Mucosa of rectum (tissue), 2 donors: Measurements from ENCODE around the gene IPCEF1.
"Not testable (repeated sequence)": the region's sequence is repeated elsewhere in the genome, so short reads cannot be mapped to it uniquely, and the experiment has no call there.

Source experiments
- H3K27ac ChIP-seq, 2 donors: one replicate each; pipeline ENCODE4 v1.7.0; 2013; ENCODE audit warnings: inconsistent platforms in 2 of 2, low read depth in 2 of 2, low read length in 2 of 2
- H3K27me3 ChIP-seq, 2 donors: one replicate each; pipeline ENCODE4 v1.7.0; 2013; ENCODE audit warnings: low read length in 2 of 2; ENCODE audit not compliant: control insufficient read depth in 2 of 2, insufficient read depth in 2 of 2
- H3K36me3 ChIP-seq, 2 donors: one replicate each; pipeline ENCODE4 v1.7.0; 2013; ENCODE audit warnings: low read length in 2 of 2; ENCODE audit not compliant: control insufficient read depth in 2 of 2, insufficient read depth in 2 of 2
- H3K4me1 ChIP-seq, 2 donors: one replicate each; pipeline ENCODE4 v1.7.0; 2013; ENCODE audit warnings: low read length in 2 of 2, mild to moderate bottlenecking in 1 of 2; ENCODE audit not compliant: control insufficient read depth in 2 of 2, insufficient read depth in 2 of 2
- H3K4me3 ChIP-seq, 2 donors: one replicate each; pipeline ENCODE4 v1.7.0; 2013; ENCODE audit warnings: low read length in 2 of 2
- H3K9ac ChIP-seq, 2 donors: one replicate each; pipeline ENCODE4 v1.7.0; 2013; ENCODE audit warnings: low read length in 2 of 2, low read depth in 1 of 2, mild to moderate bottlenecking in 1 of 2
- H3K9me3 ChIP-seq, 2 donors: one replicate each; pipeline ENCODE4 v1.7.0; 2013; ENCODE audit warnings: low read length in 2 of 2; ENCODE audit not compliant: control insufficient read depth in 2 of 2
- donor health status: healthy.
- donor health status: Normal muscosa, but diverticular disease.

IPCEF1 gene

DNA sequence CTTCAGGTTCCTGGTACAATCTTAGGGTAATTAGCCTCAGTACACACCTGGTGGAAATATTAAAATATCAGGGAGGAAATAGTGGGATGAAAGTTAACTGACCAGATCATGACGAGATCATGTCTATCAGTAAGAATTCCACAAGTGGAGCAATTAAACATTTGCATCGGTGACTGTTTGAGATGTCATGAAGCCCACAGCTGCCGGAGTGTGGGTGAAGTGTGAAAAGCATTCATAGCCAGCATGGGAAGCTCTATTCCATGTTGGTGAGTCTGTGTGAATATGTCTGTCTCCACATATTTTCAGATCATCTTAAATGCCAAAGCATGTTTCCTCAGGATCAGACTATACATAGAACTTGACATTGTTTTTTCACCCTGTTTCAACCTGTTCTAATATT is 142.8 kb downstream of the IPCEF1 start:
- no peaks in the 10 kb centered on the region for H3K9me3 ChIP-seq
- H3K9ac ChIP-seq = no peak overlapping the region
- no peaks in the 10 kb centered on the region for H3K27me3 ChIP-seq
- H3K36me3 ChIP-seq = no peaks in the 10 kb centered on the region
- no peak overlapping the region for H3K4me3 ChIP-seq
- H3K4me1 ChIP-seq = no peaks in the 10 kb centered on the region
- no peak overlapping the region for H3K27ac ChIP-seq

DNA sequence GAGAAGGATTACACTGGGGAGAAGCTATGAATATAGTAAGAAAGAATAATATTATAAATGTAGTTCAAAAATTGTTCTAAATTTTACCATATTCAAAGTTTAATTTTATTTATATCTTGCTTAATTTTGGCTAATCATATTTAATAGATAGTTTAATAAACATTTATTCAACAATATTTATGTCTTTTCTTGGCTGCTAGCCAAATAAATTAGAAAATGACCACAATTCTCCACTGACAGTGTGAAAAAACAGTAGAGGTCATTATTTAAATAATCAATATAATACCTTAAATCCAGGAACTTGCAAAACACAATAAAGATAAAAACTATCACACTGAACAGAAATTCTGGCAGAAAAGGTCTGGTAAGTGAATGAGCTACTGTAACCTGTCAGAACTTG is 145.9 kb downstream of the IPCEF1 start:
- Histone ChIP-seq H3K27ac (no peak overlapping the region), H3K4me1 (no peaks in the 10 kb centered on the region), H3K4me3 (no peak overlapping the region), H3K9me3 (no peaks in the 10 kb centered on the region), H3K27me3 (no peaks in the 10 kb centered on the region), H3K36me3 (no peaks in the 10 kb centered on the region), H3K9ac (no peak overlapping the region)

DNA sequence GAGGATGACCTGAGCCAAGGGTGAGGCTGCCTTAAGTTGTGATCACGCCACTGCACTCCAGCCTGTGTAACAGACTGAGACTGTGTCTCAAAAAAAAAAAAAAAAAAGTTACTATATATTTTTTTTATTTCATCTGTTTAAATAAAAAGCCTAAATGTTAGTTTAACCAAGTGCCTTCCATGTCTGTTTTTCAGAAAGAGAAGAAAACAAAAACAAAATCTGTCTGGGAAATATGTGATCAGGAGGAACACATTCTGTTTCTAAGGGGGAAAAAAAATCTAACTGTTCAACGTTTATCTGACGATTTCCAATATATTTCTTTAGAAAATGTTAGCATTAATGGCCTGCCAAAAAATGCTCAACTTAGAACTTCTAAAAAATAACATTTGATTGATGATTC is 147.0 kb downstream of the IPCEF1 start:
- H3K9me3 ChIP-seq = no peaks in the 10 kb centered on the region

DNA sequence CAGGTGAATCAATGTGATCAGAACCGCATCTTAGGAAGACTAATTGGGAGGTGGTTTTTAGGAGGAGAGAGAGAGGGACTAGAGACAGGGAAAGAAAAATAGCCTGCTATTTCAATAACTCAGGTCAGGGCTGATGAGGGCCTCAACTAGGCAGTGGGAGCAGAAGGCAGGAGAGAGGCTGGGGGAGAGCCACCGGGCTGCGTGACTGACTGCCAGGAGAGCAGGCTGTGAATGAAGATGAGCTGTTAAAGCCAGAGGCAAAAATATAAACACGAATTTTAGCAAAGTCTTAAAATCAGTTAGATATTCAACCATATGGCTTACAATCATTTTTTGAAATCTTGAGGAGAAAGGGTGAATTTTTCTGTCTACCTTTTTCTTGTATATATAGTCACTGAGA is 149.6 kb downstream of the IPCEF1 start:
- no peaks in the 10 kb centered on the region for H3K36me3 ChIP-seq
- no peak overlapping the region for H3K4me3 ChIP-seq
- H3K9ac ChIP-seq = no peak overlapping the region

More for the DNA sequence above, 147.0 kb downstream of the IPCEF1 start:
- no peak overlapping the region for H3K27ac ChIP-seq
- H3K36me3 ChIP-seq = no peaks in the 10 kb centered on the region
- H3K4me1 ChIP-seq = no peaks in the 10 kb centered on the region
- no peaks in the 10 kb centered on the region for H3K27me3 ChIP-seq
- H3K9ac ChIP-seq = no peak overlapping the region
- H3K4me3 ChIP-seq = no peak overlapping the region

DNA sequence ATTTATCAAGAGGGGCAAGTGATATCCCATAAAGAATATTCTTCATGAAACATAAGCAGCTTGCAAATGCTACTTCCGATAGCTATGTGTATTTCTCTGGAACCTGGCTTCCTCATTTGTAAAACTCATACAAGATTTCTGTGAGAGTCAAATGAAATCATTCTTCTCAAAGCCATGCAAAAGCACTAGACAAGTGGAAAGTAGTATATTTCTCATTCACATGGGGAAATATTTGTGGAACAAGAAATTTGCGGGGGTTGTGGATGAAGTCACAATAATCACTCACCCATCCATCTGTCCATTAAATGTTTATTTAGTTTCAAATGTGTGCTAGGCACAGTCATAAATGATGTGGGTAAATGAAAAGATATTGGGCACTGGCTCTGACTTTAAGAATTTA is 150.5 kb downstream of the IPCEF1 start:
- H3K27me3 ChIP-seq = no peaks in the 10 kb centered on the region
- H3K27ac ChIP-seq = no peak overlapping the region
- no peak overlapping the region for H3K4me3 ChIP-seq
- H3K9me3 ChIP-seq = no peaks in the 10 kb centered on the region
- H3K36me3 ChIP-seq = no peaks in the 10 kb centered on the region
- no peak overlapping the region for H3K9ac ChIP-seq
- H3K4me1 ChIP-seq = no peaks in the 10 kb centered on the region

More for the DNA sequence above, 149.6 kb downstream of the IPCEF1 start:
- no peak overlapping the region for H3K27ac ChIP-seq
- no peaks in the 10 kb centered on the region for H3K4me1 ChIP-seq
- H3K9me3 ChIP-seq = no peaks in the 10 kb centered on the region
- no peaks in the 10 kb centered on the region for H3K27me3 ChIP-seq

DNA sequence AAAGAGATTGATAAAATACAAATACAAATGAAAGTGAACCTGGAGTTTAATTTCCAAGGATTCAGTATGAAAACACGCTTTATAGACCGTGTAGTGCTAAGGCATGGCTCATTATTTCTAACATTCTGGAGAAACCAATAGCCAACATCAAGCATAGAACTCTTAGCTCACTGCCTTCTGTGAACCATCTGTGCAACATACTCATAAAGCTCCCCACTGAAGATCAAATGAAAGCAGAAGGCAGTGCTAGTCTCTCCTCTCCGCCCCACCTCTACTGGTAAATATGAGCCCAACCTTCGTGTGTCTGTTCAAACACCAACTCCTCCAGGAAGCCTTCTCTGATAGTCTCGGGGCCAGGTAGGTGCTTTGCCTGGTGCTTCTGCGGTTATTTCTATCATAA is 153.6 kb downstream of the IPCEF1 start:
- Histone ChIP-seq H3K27me3 (no peaks in the 10 kb centered on the region), H3K36me3 (no peaks in the 10 kb centered on the region)

DNA sequence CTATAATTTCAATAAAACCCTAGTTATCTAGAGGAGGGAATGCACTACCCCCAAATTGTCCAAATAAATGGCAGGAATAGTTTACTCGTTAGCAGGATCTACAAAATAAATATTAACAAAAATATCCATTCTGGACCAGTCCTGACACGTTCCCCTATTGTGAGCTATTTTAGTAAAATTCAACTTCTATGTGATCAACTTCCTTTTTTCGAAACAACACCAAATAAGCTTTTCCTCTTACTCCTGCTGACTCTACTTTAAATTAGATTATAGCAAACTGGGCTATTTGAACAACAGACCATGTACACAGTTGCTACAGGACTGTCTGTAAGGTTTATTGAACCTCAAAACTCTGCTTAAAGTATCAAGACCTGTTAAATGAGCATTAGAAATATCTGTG is 154.3 kb downstream of the IPCEF1 start:
- Histone ChIP-seq H3K27ac (no peak overlapping the region), H3K4me1 (no peaks in the 10 kb centered on the region), H3K36me3 (no peaks in the 10 kb centered on the region), H3K9me3 (no peaks in the 10 kb centered on the region), H3K27me3 (no peaks in the 10 kb centered on the region), H3K9ac (no peak overlapping the region), H3K4me3 (no peak overlapping the region)

More for the DNA sequence above, 153.6 kb downstream of the IPCEF1 start:
- no peak overlapping the region for H3K4me3 ChIP-seq
- H3K27ac ChIP-seq = no peak overlapping the region
- no peaks in the 10 kb centered on the region for H3K4me1 ChIP-seq
- H3K9ac ChIP-seq = no peak overlapping the region
- H3K9me3 ChIP-seq = no peaks in the 10 kb centered on the region

DNA sequence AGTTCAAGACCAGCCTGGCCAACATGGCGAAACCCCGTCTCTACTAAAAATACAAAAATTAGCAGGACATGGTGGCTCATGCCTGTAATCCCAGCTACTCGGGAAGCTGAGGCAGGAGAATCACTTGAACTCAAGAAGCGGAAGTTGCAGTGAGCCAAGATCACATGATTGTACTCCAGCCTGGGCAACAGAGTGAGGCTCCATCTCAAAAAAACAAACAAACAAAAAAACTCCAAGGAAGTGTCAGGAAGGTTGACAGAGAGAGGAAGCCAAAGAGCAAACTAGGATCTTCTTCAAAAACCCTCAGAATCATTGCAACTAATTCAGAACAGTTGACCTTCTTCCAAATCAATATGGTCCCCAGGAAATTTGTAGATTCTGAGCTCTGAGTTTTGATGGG is 154.9 kb downstream of the IPCEF1 start:
- H3K27me3 ChIP-seq, H3K9me3 ChIP-seq, H3K4me3 ChIP-seq, H3K4me1 ChIP-seq, H3K9ac ChIP-seq, H3K27ac ChIP-seq, H3K36me3 ChIP-seq: not testable (repeated sequence)

DNA sequence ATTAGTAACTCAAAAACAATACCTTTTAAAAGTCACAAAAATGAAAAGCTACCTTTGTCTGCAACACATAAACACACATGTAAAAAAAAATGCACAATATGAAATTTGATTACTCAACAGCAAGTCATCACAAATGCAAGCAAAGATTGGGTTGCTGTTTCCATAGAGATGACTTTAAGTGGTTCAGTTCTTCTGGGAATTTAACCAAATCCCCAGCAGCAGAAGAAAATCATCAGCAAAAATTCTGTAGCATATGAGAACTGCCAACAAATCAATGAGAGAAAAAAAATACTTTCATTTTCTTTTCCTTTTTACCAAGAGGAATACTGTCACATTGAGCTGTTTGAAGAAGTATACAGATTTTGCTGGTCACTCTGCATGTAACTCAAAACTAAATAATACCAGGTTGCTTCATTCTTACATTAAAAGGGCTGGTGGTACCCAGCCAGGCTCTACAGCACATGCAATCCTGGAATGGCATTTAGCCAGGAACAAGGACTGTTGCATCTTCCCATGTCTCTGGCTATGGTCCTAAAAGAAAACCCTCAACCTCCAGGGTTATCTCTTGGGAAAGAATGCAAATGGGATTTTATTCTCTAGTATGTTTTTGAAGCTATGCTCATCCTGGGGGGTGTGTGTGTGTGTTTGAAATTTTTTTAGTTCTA is 159.3 kb downstream of the IPCEF1 start:
- H3K27me3 ChIP-seq = no peaks in the 10 kb centered on the region
- no peaks in the 10 kb centered on the region for H3K36me3 ChIP-seq
- H3K27ac ChIP-seq = no peak overlapping the region
- H3K4me1 ChIP-seq = no peaks in the 10 kb centered on the region
- H3K4me3 ChIP-seq = no peak overlapping the region
- H3K9me3 ChIP-seq = no peaks in the 10 kb centered on the region
- H3K9ac ChIP-seq = no peak overlapping the region

DNA sequence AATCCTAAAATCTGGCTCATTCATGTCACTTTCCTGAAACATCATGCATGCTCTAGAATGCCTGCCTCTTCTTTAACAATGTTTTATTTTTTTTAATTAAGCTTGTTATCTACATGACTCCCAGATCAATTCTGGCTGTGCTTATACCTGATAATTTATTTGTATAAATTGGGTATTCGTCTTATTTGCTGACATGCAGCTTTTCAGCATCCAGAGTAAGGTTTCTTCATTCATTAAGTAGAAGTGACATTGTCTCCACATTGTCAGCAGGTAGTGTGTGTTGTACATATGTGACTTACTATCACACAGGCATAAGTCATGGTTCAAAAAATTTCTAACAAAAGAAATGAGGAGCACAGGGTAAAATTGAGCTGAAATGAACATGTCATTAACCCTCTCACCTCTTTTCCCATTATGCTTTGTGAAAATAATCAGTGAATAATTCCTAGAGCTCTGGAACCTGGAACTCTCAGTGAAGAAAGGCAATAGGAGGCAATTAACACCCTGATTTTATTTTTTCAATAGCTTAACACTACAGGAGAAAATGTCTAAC is 160.2 kb downstream of the IPCEF1 start:
- H3K27me3 ChIP-seq = no peaks in the 10 kb centered on the region
- no peaks in the 10 kb centered on the region for H3K4me1 ChIP-seq
- H3K9me3 ChIP-seq = no peaks in the 10 kb centered on the region
- no peak overlapping the region for H3K4me3 ChIP-seq
- H3K9ac ChIP-seq = no peak overlapping the region
- H3K36me3 ChIP-seq = no peaks in the 10 kb centered on the region
- H3K27ac ChIP-seq = no peak overlapping the region
